Fibroblast of lung (primary cell): ENCODE results near the gene FBLN2.

Source experiments
- EZH2 ChIP-seq: IDR thresholded peaks from 2 replicates; pipeline ENCODE4 v1.5.1; 2012; ENCODE audit warnings: low read length, control low read depth, mild to moderate bottlenecking; ENCODE audit errors: missing control alignments
- TF ChIP-seq, protein P1 (sequence below), 2 donors: IDR thresholded peaks in 1 of 2; conservative IDR thresholded peaks in 1 of 2; 1 replicate in 1 of 2; 2 replicates in 1 of 2; pipeline ENCODE4 v1.5.1; 2011 to 2012; ENCODE audit warnings: low read length in 2 of 2, control low read depth in 1 of 2, inconsistent platforms in 1 of 2, low read depth in 1 of 2, mild to moderate bottlenecking in 1 of 2

DNA sequence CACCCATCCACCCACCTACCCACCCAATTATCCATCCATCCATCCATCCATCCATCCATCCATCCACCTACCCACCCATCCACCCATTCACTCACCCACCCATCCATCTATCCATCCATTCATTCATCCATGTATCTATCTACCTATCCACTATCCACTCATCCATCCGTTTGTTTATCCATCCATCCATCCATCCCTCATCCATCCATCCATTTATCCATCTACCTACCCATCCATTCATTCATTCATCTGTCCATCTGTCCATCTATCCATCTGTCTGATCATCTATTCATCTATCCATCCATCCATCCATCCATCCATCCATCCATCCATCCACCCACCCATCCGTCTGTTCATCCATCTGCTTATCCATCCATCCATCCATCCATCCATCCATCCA lies 65.7 kb downstream of the FBLN2 start:
- TF ChIP-seq, protein P1, sequence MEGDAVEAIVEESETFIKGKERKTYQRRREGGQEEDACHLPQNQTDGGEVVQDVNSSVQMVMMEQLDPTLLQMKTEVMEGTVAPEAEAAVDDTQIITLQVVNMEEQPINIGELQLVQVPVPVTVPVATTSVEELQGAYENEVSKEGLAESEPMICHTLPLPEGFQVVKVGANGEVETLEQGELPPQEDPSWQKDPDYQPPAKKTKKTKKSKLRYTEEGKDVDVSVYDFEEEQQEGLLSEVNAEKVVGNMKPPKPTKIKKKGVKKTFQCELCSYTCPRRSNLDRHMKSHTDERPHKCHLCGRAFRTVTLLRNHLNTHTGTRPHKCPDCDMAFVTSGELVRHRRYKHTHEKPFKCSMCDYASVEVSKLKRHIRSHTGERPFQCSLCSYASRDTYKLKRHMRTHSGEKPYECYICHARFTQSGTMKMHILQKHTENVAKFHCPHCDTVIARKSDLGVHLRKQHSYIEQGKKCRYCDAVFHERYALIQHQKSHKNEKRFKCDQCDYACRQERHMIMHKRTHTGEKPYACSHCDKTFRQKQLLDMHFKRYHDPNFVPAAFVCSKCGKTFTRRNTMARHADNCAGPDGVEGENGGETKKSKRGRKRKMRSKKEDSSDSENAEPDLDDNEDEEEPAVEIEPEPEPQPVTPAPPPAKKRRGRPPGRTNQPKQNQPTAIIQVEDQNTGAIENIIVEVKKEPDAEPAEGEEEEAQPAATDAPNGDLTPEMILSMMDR (conservative IDR thresholded peaks at IDR 0.05 in 1 of 2, IDR thresholded peaks at IDR 0.05 in 1 of 2; ENCODE audit: low read depth in 1 of 2, low read length in 2 of 2): no peak
- no peak for TF ChIP-seq EZH2
